WTC11 (cell line): ENCODE results near the gene ZNF614. TPM values are rescaled to one million over a fixed set of nuclear protein-coding genes. Genes with fewer than 3 reads are reported as not detected.

Experiments
- ATAC-seq: fragments of 200-7000 bp; cut with Tn5 transposase; 2 replicates; pipeline ENCODE4 v1.10.0; 2021; ENCODE audit warnings: mild to moderate bottlenecking, moderate library complexity
- Bru-seq: library from RNA; stranded (reverse); fragments of 400-500 nt; gene quantifications from one replicate; lab custom pipeline; 2021; lab: Mats Ljungman, UMichigan
- CTCF ChIA-PET: fragments of 300-600 bp; sonication (Branson Sonifier 250); formaldehyde crosslinking; loops from one replicate; lab custom pipeline; 2021; ENCODE audit warnings: antibody characterized with exemption; lab: Charles Lee
- POLR2A ChIA-PET: fragments of 350-600 bp; sonication (Branson Sonifier 250); formaldehyde crosslinking; loops from one replicate; lab custom pipeline; 2021; ENCODE audit warnings: antibody characterized with exemption; lab: Charles Lee
- DNase-seq: peaks from one replicate; pipeline ENCODE4 v3.0.0; 2021; ENCODE audit warnings: low spot score
- H3K27ac Mint-ChIP-seq: 2 replicates; pipeline ENCODE4 v1.8.0; 2021; ENCODE audit warnings: mixed read lengths
- H3K27me3 Mint-ChIP-seq: 2 replicates; pipeline ENCODE4 v1.8.0; 2021; ENCODE audit warnings: low read depth, mild to moderate bottlenecking, moderate library complexity, mixed read lengths
- H3K36me3 Mint-ChIP-seq: 2 replicates; pipeline ENCODE4 v1.8.0; 2021; ENCODE audit warnings: mixed read lengths
- H3K4me1 Mint-ChIP-seq: 2 replicates; pipeline ENCODE4 v1.8.0; 2022; ENCODE audit warnings: mixed read lengths
- H3K4me3 Mint-ChIP-seq: 2 replicates; pipeline ENCODE4 v1.8.0; 2021; ENCODE audit warnings: mild to moderate bottlenecking, moderate library complexity, mixed read lengths
- H3K9me3 Mint-ChIP-seq: 2 replicates; pipeline ENCODE4 v1.8.0; 2021; ENCODE audit warnings: mixed read lengths
- EMX1 ChIP-seq: fragments of 250-450 bp; sonication (Bioruptor Pico); IDR thresholded peaks from 2 replicates; pipeline ENCODE4 v1.8.0; 2021; ENCODE audit warnings: mild to moderate bottlenecking
- ESRRA ChIP-seq: sonication (generic); formaldehyde crosslinking; IDR thresholded peaks from 2 replicates; pipeline ENCODE4 v1.8.1; 2022; ENCODE audit warnings: mild to moderate bottlenecking, missing genetic modification reagents, borderline replicate concordance
- ETV6 ChIP-seq: sonication (generic); formaldehyde crosslinking; IDR thresholded peaks from 2 replicates; pipeline ENCODE4 v1.8.1; 2022; ENCODE audit warnings: mild to moderate bottlenecking, missing genetic modification reagents
- FOXK1 ChIP-seq: sonication (generic); formaldehyde crosslinking; IDR thresholded peaks from 2 replicates; pipeline ENCODE4 v1.8.0; 2022; ENCODE audit warnings: mild to moderate bottlenecking, moderate library complexity, missing genetic modification reagents
- FOXP1 ChIP-seq: sonication (generic); formaldehyde crosslinking; IDR thresholded peaks from 2 replicates; pipeline ENCODE4 v1.8.0; 2022; ENCODE audit warnings: missing genetic modification reagents, mild to moderate bottlenecking, moderate library complexity, borderline replicate concordance
- GABPB1 ChIP-seq: sonication (generic); formaldehyde crosslinking; IDR thresholded peaks from 2 replicates; pipeline ENCODE4 v1.8.1; 2023; ENCODE audit warnings: mild to moderate bottlenecking, missing genetic modification reagents
- GRHL2 ChIP-seq: fragments of 250-450 bp; sonication (Bioruptor Pico); IDR thresholded peaks from 2 replicates; pipeline ENCODE4 v1.8.0; 2022; ENCODE audit warnings: mild to moderate bottlenecking, moderate library complexity; ENCODE audit not compliant: insufficient replicate concordance, severe bottlenecking
- NFATC4 ChIP-seq: fragments of 250-450 bp; sonication (Bioruptor Pico); IDR thresholded peaks from 2 replicates; pipeline ENCODE4 v1.9.0; 2021; ENCODE audit warnings: mild to moderate bottlenecking
- NFE2L1 ChIP-seq: sonication (generic); formaldehyde crosslinking; IDR thresholded peaks from 2 replicates; pipeline ENCODE4 v1.8.1; 2023; ENCODE audit warnings: missing genetic modification reagents
- NR1H2 ChIP-seq: sonication (generic); formaldehyde crosslinking; IDR thresholded peaks from 2 replicates; pipeline ENCODE4 v1.9.0; 2021; ENCODE audit warnings: mild to moderate bottlenecking, moderate library complexity, missing genetic modification reagents
- OVOL2 ChIP-seq: fragments of 250-450 bp; sonication (Bioruptor Pico); IDR thresholded peaks from 2 replicates; pipeline ENCODE4 v1.9.0; 2021; ENCODE audit warnings: mild to moderate bottlenecking, borderline replicate concordance
- RELA ChIP-seq: sonication (generic); formaldehyde crosslinking; IDR thresholded peaks from 2 replicates; pipeline ENCODE4 v1.8.1; 2022; ENCODE audit warnings: missing genetic modification reagents, mild to moderate bottlenecking, borderline replicate concordance
- SMAD4 ChIP-seq: sonication (generic); formaldehyde crosslinking; IDR thresholded peaks from 2 replicates; pipeline ENCODE4 v1.8.0; 2022; ENCODE audit warnings: mild to moderate bottlenecking, missing genetic modification reagents
- ZNF423 ChIP-seq: fragments of 250-450 bp; sonication (Bioruptor Pico); IDR thresholded peaks from 2 replicates; pipeline ENCODE4 v2.1.2; 2022; ENCODE audit warnings: mild to moderate bottlenecking, moderate library complexity
- long read RNA-seq, 3 experiments: library from RNA in 1 of 3; library from capped mRNA in 1 of 3; library from polyadenylated mRNA in 1 of 3; unstranded in 2 of 3; stranded (forward) in 1 of 3; transcript quantifications; one replicate each; pipeline ENCODE4 v2.0.0, GENCODE V29; 2021
- total RNA-seq: library from RNA; stranded (reverse); gene quantifications from 3 replicates; pipeline ENCODE4 v1.2.3, GENCODE V29; 2021
- TF ChIP-seq, protein P1 (sequence below): sonication (generic); formaldehyde crosslinking; conservative IDR thresholded peaks from 2 replicates; pipeline ENCODE4 v1.8.1; 2023; ENCODE audit warnings: mild to moderate bottlenecking, low read depth, missing genetic modification reagents, moderate library complexity
- TF ChIP-seq, protein P2 (sequence below): sonication (generic); formaldehyde crosslinking; IDR thresholded peaks from 2 replicates; pipeline ENCODE4 v1.8.1; 2023; ENCODE audit warnings: mild to moderate bottlenecking, missing genetic modification reagents, moderate library complexity
- TF ChIP-seq, protein P3 (sequence below): sonication (generic); formaldehyde crosslinking; IDR thresholded peaks from 2 replicates; pipeline ENCODE4 v1.8.0; 2022; ENCODE audit warnings: mild to moderate bottlenecking, missing genetic modification reagents
- TF ChIP-seq, protein P4 (sequence below): sonication (generic); formaldehyde crosslinking; IDR thresholded peaks from 2 replicates; pipeline ENCODE4 v1.8.0; 2023; ENCODE audit warnings: missing genetic modification reagents, mild to moderate bottlenecking, borderline replicate concordance
- TF ChIP-seq, protein P5 (sequence below): sonication (generic); formaldehyde crosslinking; IDR thresholded peaks from 2 replicates; pipeline ENCODE4 v1.8.1; 2023; ENCODE audit warnings: mild to moderate bottlenecking, moderate library complexity, missing genetic modification reagents
- TF ChIP-seq, protein P6 (sequence below): sonication (generic); formaldehyde crosslinking; IDR thresholded peaks from 2 replicates; pipeline ENCODE4 v1.8.0; 2023; ENCODE audit warnings: mild to moderate bottlenecking, missing genetic modification reagents

The ZNF614 gene
- 14.6 to 19.5 TPM (median 16.5 TPM) in 3 replicates for total RNA-seq
- Bru-seq, nascent RNA = percentile 94 among the genes with signal in this experiment
- long read RNA-seq, experiment 1, full-length matches to known transcripts = 91 of 113 reads
- long read RNA-seq, experiment 1, partial matches to known transcripts = 0 of 113 reads
- long read RNA-seq, experiment 1, other reads (novel, unspliced or antisense) = 22 of 113 reads
- long read RNA-seq, experiment 2, full-length matches to known transcripts = 6 of 19 reads
- long read RNA-seq, experiment 2, partial matches to known transcripts = 0 of 19 reads
- long read RNA-seq, experiment 2, other reads (novel, unspliced or antisense) = 13 of 19 reads
- long read RNA-seq, experiment 3, full-length matches to known transcripts = 8 of 15 reads
- long read RNA-seq, experiment 3, partial matches to known transcripts = 2 of 15 reads
- long read RNA-seq, experiment 3, other reads (novel, unspliced or antisense) = 5 of 15 reads

DNA sequence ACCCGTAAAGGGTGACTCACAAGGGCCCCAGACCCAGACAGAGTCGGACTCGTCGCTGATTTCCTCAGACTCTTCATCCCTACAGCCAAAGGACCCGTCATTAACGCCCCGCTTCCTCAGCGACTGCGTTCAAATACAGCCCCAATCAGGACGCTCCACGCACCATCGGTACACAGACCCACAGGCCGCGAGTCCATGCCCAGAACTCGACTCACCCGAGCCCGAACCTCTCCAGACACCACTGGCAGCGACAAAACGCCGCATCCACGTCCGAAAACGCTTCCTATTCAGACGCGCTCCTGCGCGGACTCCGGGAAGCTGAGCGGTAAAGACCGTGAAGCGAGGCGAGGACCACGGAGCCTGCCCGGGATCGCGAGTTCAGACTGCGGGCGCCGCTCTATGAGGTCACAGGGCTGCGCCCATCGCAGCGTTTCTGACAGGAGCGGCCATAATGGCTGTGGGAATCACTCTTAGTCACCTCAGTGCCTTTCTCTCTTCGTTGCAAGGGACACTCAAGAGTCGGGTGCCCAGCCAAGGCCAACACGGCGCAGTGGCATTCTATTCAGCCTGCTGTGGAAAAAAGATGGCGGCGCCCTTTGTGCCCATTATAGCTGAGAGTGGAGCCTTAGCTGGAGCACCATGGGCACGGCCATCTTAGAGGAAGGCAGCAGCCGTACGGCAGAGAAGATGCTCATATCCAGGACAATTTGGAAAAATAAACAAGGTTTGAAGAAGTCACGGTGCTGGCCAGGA lies at the start of gene ZNF614:
ZNF614 (minus strand) TSS at position 353 of the 753 bp plus-strand sequence. CDS start 2,634 bp downstream, outside the sequence.
- Mint-ChIP-seq H3K4me1 (peaks cover 12% of the 10 kb centered on the region), H3K4me3 (peak within 1 kb of the TSS; percentile 86), H3K27me3 (no peaks in the 10 kb centered on the region), H3K36me3 (peaks cover 55% of the 10 kb centered on the region), H3K27ac (peak within 1 kb of the TSS; percentile 91), H3K9me3 (peaks cover 26% of the 10 kb centered on the region)
- CTCF ChIA-PET = interaction anchor here (1.0 kb wide), 1 partner anchor 209 kb away, joined by 3 read pairs; no protein-coding TSS in a partner anchor
- DNase-seq (peak; percentile 91), ATAC-seq (peak; percentile 94)
- POLR2A ChIA-PET = no interaction called here
- no peak for TF ChIP-seq GABPB1 (CRISPR knock-in tag)
- TF ChIP-seq NFE2L1 (CRISPR knock-in tag) = peak; percentile 51; the same call in 1 of the 2 replicates
- TF ChIP-seq, protein P1, sequence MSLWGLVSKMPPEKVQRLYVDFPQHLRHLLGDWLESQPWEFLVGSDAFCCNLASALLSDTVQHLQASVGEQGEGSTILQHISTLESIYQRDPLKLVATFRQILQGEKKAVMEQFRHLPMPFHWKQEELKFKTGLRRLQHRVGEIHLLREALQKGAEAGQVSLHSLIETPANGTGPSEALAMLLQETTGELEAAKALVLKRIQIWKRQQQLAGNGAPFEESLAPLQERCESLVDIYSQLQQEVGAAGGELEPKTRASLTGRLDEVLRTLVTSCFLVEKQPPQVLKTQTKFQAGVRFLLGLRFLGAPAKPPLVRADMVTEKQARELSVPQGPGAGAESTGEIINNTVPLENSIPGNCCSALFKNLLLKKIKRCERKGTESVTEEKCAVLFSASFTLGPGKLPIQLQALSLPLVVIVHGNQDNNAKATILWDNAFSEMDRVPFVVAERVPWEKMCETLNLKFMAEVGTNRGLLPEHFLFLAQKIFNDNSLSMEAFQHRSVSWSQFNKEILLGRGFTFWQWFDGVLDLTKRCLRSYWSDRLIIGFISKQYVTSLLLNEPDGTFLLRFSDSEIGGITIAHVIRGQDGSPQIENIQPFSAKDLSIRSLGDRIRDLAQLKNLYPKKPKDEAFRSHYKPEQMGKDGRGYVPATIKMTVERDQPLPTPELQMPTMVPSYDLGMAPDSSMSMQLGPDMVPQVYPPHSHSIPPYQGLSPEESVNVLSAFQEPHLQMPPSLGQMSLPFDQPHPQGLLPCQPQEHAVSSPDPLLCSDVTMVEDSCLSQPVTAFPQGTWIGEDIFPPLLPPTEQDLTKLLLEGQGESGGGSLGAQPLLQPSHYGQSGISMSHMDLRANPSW (CRISPR knock-in tag) = no peak
- TF ChIP-seq ETV6 = peak; percentile 74; the same call in 1 of the 2 replicates
- TF ChIP-seq, protein P2, sequence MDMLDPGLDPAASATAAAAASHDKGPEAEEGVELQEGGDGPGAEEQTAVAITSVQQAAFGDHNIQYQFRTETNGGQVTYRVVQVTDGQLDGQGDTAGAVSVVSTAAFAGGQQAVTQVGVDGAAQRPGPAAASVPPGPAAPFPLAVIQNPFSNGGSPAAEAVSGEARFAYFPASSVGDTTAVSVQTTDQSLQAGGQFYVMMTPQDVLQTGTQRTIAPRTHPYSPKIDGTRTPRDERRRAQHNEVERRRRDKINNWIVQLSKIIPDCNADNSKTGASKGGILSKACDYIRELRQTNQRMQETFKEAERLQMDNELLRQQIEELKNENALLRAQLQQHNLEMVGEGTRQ (CRISPR knock-in tag) = no peak
- no peak for TF ChIP-seq GRHL2 (CRISPR knock-in tag)
- peak; percentile 82 for TF ChIP-seq FOXK1 (CRISPR knock-in tag)
- TF ChIP-seq, protein P3, sequence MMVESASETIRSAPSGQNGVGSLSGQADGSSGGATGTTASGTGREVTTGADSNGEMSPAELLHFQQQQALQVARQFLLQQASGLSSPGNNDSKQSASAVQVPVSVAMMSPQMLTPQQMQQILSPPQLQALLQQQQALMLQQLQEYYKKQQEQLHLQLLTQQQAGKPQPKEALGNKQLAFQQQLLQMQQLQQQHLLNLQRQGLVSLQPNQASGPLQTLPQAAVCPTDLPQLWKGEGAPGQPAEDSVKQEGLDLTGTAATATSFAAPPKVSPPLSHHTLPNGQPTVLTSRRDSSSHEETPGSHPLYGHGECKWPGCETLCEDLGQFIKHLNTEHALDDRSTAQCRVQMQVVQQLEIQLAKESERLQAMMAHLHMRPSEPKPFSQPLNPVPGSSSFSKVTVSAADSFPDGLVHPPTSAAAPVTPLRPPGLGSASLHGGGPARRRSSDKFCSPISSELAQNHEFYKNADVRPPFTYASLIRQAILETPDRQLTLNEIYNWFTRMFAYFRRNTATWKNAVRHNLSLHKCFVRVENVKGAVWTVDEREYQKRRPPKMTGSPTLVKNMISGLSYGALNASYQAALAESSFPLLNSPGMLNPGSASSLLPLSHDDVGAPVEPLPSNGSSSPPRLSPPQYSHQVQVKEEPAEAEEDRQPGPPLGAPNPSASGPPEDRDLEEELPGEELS = no peak
- TF ChIP-seq, protein P4, sequence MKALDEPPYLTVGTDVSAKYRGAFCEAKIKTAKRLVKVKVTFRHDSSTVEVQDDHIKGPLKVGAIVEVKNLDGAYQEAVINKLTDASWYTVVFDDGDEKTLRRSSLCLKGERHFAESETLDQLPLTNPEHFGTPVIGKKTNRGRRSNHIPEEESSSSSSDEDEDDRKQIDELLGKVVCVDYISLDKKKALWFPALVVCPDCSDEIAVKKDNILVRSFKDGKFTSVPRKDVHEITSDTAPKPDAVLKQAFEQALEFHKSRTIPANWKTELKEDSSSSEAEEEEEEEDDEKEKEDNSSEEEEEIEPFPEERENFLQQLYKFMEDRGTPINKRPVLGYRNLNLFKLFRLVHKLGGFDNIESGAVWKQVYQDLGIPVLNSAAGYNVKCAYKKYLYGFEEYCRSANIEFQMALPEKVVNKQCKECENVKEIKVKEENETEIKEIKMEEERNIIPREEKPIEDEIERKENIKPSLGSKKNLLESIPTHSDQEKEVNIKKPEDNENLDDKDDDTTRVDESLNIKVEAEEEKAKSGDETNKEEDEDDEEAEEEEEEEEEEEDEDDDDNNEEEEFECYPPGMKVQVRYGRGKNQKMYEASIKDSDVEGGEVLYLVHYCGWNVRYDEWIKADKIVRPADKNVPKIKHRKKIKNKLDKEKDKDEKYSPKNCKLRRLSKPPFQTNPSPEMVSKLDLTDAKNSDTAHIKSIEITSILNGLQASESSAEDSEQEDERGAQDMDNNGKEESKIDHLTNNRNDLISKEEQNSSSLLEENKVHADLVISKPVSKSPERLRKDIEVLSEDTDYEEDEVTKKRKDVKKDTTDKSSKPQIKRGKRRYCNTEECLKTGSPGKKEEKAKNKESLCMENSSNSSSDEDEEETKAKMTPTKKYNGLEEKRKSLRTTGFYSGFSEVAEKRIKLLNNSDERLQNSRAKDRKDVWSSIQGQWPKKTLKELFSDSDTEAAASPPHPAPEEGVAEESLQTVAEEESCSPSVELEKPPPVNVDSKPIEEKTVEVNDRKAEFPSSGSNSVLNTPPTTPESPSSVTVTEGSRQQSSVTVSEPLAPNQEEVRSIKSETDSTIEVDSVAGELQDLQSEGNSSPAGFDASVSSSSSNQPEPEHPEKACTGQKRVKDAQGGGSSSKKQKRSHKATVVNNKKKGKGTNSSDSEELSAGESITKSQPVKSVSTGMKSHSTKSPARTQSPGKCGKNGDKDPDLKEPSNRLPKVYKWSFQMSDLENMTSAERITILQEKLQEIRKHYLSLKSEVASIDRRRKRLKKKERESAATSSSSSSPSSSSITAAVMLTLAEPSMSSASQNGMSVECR (CRISPR knock-in tag) = peak; percentile 87; the same call in 1 of the 2 replicates
- TF ChIP-seq RELA (CRISPR knock-in tag) = no peak
- no peak for TF ChIP-seq NFATC4
- no peak for TF ChIP-seq SMAD4
- TF ChIP-seq FOXP1 (CRISPR knock-in tag) = peak; percentile 79
- TF ChIP-seq EMX1 = no peak
- no peak for TF ChIP-seq OVOL2 (CRISPR knock-in tag)
- no peak for TF ChIP-seq ESRRA (CRISPR knock-in tag)
- TF ChIP-seq, protein P5, sequence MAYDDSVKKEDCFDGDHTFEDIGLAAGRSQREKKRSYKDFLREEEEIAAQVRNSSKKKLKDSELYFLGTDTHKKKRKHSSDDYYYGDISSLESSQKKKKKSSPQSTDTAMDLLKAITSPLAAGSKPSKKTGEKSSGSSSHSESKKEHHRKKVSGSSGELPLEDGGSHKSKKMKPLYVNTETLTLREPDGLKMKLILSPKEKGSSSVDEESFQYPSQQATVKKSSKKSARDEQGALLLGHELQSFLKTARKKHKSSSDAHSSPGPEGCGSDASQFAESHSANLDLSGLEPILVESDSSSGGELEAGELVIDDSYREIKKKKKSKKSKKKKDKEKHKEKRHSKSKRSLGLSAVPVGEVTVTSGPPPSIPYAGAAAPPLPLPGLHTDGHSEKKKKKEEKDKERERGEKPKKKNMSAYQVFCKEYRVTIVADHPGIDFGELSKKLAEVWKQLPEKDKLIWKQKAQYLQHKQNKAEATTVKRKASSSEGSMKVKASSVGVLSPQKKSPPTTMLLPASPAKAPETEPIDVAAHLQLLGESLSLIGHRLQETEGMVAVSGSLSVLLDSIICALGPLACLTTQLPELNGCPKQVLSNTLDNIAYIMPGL (CRISPR knock-in tag) = no peak
- no peak for TF ChIP-seq NR1H2 (CRISPR knock-in tag)
- no peak for TF ChIP-seq ZNF423 (CRISPR knock-in tag)
- TF ChIP-seq, protein P6, sequence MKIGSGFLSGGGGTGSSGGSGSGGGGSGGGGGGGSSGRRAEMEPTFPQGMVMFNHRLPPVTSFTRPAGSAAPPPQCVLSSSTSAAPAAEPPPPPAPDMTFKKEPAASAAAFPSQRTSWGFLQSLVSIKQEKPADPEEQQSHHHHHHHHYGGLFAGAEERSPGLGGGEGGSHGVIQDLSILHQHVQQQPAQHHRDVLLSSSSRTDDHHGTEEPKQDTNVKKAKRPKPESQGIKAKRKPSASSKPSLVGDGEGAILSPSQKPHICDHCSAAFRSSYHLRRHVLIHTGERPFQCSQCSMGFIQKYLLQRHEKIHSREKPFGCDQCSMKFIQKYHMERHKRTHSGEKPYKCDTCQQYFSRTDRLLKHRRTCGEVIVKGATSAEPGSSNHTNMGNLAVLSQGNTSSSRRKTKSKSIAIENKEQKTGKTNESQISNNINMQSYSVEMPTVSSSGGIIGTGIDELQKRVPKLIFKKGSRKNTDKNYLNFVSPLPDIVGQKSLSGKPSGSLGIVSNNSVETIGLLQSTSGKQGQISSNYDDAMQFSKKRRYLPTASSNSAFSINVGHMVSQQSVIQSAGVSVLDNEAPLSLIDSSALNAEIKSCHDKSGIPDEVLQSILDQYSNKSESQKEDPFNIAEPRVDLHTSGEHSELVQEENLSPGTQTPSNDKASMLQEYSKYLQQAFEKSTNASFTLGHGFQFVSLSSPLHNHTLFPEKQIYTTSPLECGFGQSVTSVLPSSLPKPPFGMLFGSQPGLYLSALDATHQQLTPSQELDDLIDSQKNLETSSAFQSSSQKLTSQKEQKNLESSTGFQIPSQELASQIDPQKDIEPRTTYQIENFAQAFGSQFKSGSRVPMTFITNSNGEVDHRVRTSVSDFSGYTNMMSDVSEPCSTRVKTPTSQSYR (CRISPR knock-in tag) = no peak
